ENCODE data around the gene TRIM44.

- no peak for TF ChIP-seq CTCF (conservative IDR thresholded peaks at IDR 0.05)
- TF ChIP-seq ZFX (IDR thresholded peaks at IDR 0.05): no peak
Measured at GRCh38 chr11:35852056-35852455, 189.5 kb downstream of the TRIM44 start.

Data from C4-2B (cell line).